HEK293 (cell line): ENCODE data around the gene EHMT1.

Experiments
- CTCF ChIA-PET: fragments of 350-600 bp; formaldehyde crosslinking; extraction: SDS; loops from one replicate; lab custom pipeline; 2021; ENCODE audit warnings: antibody characterized with exemption; lab: Yijun Ruan, JAX
- POLR2A ChIA-PET: fragments of 300-600 bp; formaldehyde crosslinking; extraction: SDS; loops from one replicate; lab custom pipeline; 2020; ENCODE audit warnings: antibody characterized with exemption, inconsistent platforms; lab: Yijun Ruan, JAX
- H3K27ac ChIP-seq: fragments of 200-500 bp; sonication (Bioruptor generic); 2 replicates; pipeline ENCODE4 v1.5.1; 2014; ENCODE audit warnings: low read depth, low read length, control low read depth, inconsistent platforms; ENCODE audit errors: extremely low read depth
- H3K36me3 ChIP-seq, 2 experiments: fragments of 200-500 bp in 1 of 2; sonication (Bioruptor generic) in 1 of 2; 1 replicate in 1 of 2; 2 replicates in 1 of 2; pipeline ENCODE4 v1.5.1; 2014 to 2017; ENCODE audit warnings: inconsistent platforms in 2 of 2, low read length in 2 of 2; ENCODE audit not compliant: control insufficient read depth in 2 of 2, insufficient read depth in 1 of 2
- H3K4me1 ChIP-seq: fragments of 200-500 bp; sonication (Bioruptor generic); 2 replicates; pipeline ENCODE4 v1.5.1; 2014; ENCODE audit warnings: mild to moderate bottlenecking, low read length, inconsistent platforms; ENCODE audit not compliant: control insufficient read depth, insufficient read depth
- H3K4me3 ChIP-seq: 2 replicates; pipeline ENCODE4 v1.5.1; 2011; ENCODE audit warnings: low read depth, mild to moderate bottlenecking, control low read depth, low read length, moderate library complexity
- H3K9me3 ChIP-seq: fragments of 200-500 bp; sonication (Bioruptor generic); 2 replicates; pipeline ENCODE4 v1.5.1; 2014; ENCODE audit warnings: low read depth, low read length, inconsistent platforms; ENCODE audit not compliant: control insufficient read depth, insufficient read depth
- IKZF3 ChIP-seq: fragments of 450-650 bp; IDR thresholded peaks from 2 replicates; pipeline ENCODE4 v1.5.0; 2018; ENCODE audit warnings: missing biosample characterization, mild to moderate bottlenecking, missing genetic modification characterization, moderate library complexity
- KLF10 ChIP-seq: fragments of 450-650 bp; IDR thresholded peaks from 2 replicates; pipeline ENCODE4 v1.5.1; 2018; ENCODE audit warnings: missing biosample characterization, mild to moderate bottlenecking, missing genetic modification characterization
- ZBTB1 ChIP-seq: fragments of 450-650 bp; formaldehyde crosslinking; IDR thresholded peaks from 2 replicates; pipeline ENCODE4 v1.5.1; 2016; ENCODE audit warnings: missing biosample characterization, missing genetic modification characterization
- ZBTB26 ChIP-seq: fragments of 450-650 bp; formaldehyde crosslinking; optimal IDR thresholded peaks from 2 replicates; pipeline ENCODE3; 2016; ENCODE audit warnings: missing biosample characterization, mild to moderate bottlenecking, missing genetic modification characterization
- ZBTB7A ChIP-seq: fragments of 450-650 bp; formaldehyde crosslinking; IDR thresholded peaks from 2 replicates; pipeline ENCODE4 v1.5.1; 2016; ENCODE audit warnings: low read depth, missing biosample characterization, missing genetic modification characterization
- ZBTB8A ChIP-seq: fragments of 450-650 bp; formaldehyde crosslinking; IDR thresholded peaks from 2 replicates; pipeline ENCODE4 v1.5.1; 2016; ENCODE audit warnings: missing biosample characterization, missing genetic modification characterization
- ZFP37 ChIP-seq: fragments of 450-650 bp; formaldehyde crosslinking; IDR thresholded peaks from 2 replicates; pipeline ENCODE4 v1.5.1; 2016; ENCODE audit warnings: missing biosample characterization, missing genetic modification characterization
- ZNF184 ChIP-seq: fragments of 450-650 bp; IDR thresholded peaks from 2 replicates; pipeline ENCODE4 v1.5.1; 2018; ENCODE audit warnings: missing biosample characterization, mild to moderate bottlenecking, missing genetic modification characterization
- ZNF2 ChIP-seq: fragments of 450-650 bp; formaldehyde crosslinking; IDR thresholded peaks from 2 replicates; pipeline ENCODE4 v1.5.1; 2016; ENCODE audit warnings: missing biosample characterization, missing genetic modification characterization
- ZNF274 ChIP-seq, 2 experiments: fragments of 200-500 bp in 1 of 2; fragments of 450-650 bp in 1 of 2; sonication (Bioruptor generic) in 1 of 2; formaldehyde crosslinking in 1 of 2; IDR thresholded peaks; 2 replicates each; pipeline versions ENCODE4 v1.5.1 to v1.6.1; 2014 to 2016; ENCODE audit warnings: borderline replicate concordance in 1 of 2, inconsistent platforms in 1 of 2, low read length in 1 of 2, missing biosample characterization in 1 of 2, missing genetic modification characterization in 1 of 2
- ZNF510 ChIP-seq: fragments of 450-650 bp; formaldehyde crosslinking; IDR thresholded peaks from 2 replicates; pipeline ENCODE4 v1.5.1; 2018; ENCODE audit warnings: mild to moderate bottlenecking, missing genetic modification characterization, missing biosample characterization; ENCODE audit not compliant: insufficient replicate concordance
- ZNF768 ChIP-seq: fragments of 450-650 bp; formaldehyde crosslinking; IDR thresholded peaks from 2 replicates; pipeline ENCODE4 v1.5.1; 2018; ENCODE audit warnings: missing biosample characterization, mild to moderate bottlenecking, missing genetic modification characterization
- ZSCAN4 ChIP-seq: fragments of 450-650 bp; formaldehyde crosslinking; IDR thresholded peaks from 2 replicates; pipeline ENCODE4 v1.5.1; 2017; ENCODE audit warnings: missing biosample characterization, missing genetic modification characterization
- TF ChIP-seq, protein P1 (sequence below): fragments of 450-650 bp; formaldehyde crosslinking; IDR thresholded peaks from 2 replicates; pipeline ENCODE4 v1.5.1; 2016; ENCODE audit warnings: missing biosample characterization, missing genetic modification characterization
- TF ChIP-seq, protein P2 (sequence below): fragments of 450-650 bp; formaldehyde crosslinking; IDR thresholded peaks from 2 replicates; pipeline ENCODE4 v1.5.1; 2016; ENCODE audit warnings: missing biosample characterization, missing genetic modification characterization
- TF ChIP-seq, protein P3 (sequence below): fragments of 450-650 bp; formaldehyde crosslinking; IDR thresholded peaks from 2 replicates; pipeline ENCODE4 v1.5.1; 2016; ENCODE audit warnings: missing biosample characterization, missing genetic modification characterization
- TF ChIP-seq, protein P4 (sequence below): fragments of 450-650 bp; formaldehyde crosslinking; IDR thresholded peaks from 2 replicates; pipeline ENCODE4 v1.5.1; 2016; ENCODE audit warnings: missing biosample characterization, missing genetic modification characterization
- TF ChIP-seq, protein P5 (sequence below): fragments of 450-650 bp; formaldehyde crosslinking; IDR thresholded peaks from 2 replicates; pipeline ENCODE4 v1.5.1; 2016; ENCODE audit warnings: missing biosample characterization, missing genetic modification characterization
- TF ChIP-seq, protein P6 (sequence below): fragments of 450-650 bp; formaldehyde crosslinking; IDR thresholded peaks from 2 replicates; pipeline ENCODE4 v1.5.1; 2016; ENCODE audit warnings: missing biosample characterization, missing genetic modification characterization

The EHMT1 gene

DNA sequence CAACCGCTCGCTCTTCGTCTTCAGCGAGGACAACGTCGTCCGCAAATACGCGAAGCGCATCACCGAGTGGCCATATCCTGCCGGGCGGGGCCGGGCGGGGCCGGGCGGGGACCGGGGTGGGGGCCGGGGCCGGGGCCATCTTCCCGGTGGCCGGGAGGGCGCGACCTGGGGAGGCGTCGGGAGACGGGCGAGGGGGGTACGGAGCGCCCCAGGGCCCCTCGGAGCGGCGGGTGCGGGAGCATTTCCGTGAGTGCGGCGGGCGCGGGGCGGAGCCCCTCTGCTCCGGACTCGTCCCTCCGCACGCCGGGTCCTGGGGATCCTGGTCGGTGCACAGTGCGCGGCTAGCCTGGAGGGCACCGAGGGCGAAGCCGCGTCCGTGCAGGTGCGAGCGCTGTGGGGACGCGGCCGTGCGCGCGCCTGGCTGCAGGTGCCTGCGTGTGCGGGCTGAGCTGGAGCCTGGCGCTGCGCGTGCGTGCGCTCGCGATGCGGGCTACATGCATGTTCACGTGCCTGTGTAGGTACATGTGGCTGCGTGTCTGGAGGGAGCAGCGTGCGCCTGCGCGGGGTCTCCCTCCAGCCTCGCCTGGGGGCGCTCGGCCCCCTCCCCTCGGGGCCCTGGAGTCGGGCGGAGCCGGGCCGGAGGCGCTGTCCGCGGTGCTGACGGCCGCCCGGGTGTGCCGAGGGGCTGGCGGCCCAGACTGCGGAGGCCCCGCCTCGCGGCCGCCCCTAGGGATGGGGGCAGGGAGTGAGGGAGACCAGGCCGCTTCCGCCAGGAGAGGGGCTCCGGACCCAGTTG is 259.5 kb downstream of the EHMT1 start (continued):
- no peak for TF ChIP-seq ZNF2
- 0 out of 2 replicates have a peak, but pooled peaks have one; percentile 18 for TF ChIP-seq ZBTB8A (tag by site-specific recombination)
- TF ChIP-seq, protein P1, sequence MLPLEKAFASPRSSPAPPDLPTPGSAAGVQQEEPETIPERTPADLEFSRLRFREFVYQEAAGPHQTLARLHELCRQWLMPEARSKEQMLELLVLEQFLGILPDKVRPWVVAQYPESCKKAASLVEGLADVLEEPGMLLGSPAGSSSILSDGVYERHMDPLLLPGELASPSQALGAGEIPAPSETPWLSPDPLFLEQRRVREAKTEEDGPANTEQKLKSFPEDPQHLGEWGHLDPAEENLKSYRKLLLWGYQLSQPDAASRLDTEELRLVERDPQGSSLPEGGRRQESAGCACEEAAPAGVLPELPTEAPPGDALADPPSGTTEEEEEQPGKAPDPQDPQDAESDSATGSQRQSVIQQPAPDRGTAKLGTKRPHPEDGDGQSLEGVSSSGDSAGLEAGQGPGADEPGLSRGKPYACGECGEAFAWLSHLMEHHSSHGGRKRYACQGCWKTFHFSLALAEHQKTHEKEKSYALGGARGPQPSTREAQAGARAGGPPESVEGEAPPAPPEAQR (tag by site-specific recombination), result no peak
- TF ChIP-seq, protein P2, sequence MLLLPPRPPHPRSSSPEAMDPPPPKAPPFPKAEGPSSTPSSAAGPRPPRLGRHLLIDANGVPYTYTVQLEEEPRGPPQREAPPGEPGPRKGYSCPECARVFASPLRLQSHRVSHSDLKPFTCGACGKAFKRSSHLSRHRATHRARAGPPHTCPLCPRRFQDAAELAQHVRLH (tag by site-specific recombination), result no peak
- 0 out of 2 replicates have a peak, but pooled peaks have one; percentile 20 for TF ChIP-seq KLF10
- TF ChIP-seq ZBTB1 (tag by site-specific recombination), result no peak
- TF ChIP-seq ZNF768 (tag by site-specific recombination), result no peak
- TF ChIP-seq, protein P3, sequence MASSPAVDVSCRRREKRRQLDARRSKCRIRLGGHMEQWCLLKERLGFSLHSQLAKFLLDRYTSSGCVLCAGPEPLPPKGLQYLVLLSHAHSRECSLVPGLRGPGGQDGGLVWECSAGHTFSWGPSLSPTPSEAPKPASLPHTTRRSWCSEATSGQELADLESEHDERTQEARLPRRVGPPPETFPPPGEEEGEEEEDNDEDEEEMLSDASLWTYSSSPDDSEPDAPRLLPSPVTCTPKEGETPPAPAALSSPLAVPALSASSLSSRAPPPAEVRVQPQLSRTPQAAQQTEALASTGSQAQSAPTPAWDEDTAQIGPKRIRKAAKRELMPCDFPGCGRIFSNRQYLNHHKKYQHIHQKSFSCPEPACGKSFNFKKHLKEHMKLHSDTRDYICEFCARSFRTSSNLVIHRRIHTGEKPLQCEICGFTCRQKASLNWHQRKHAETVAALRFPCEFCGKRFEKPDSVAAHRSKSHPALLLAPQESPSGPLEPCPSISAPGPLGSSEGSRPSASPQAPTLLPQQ (tag by site-specific recombination), result peak; percentile 18; the same call in 1 of the 2 replicates
- no peak for TF ChIP-seq IKZF3 (tag by site-specific recombination)
- TF ChIP-seq, protein P4, sequence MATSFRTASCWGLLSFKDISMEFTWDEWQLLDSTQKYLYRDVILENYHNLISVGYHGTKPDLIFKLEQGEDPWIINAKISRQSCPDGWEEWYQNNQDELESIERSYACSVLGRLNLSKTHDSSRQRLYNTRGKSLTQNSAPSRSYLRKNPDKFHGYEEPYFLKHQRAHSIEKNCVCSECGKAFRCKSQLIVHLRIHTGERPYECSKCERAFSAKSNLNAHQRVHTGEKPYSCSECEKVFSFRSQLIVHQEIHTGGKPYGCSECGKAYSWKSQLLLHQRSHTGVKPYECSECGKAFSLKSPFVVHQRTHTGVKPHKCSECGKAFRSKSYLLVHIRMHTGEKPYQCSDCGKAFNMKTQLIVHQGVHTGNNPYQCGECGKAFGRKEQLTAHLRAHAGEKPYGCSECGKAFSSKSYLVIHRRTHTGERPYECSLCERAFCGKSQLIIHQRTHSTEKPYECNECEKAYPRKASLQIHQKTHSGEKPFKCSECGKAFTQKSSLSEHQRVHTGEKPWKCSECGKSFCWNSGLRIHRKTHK, result no peak
- TF ChIP-seq ZNF274 (IDR thresholded peaks at IDR 0.05; ENCODE audit: low read length), result no peak
- no peak for TF ChIP-seq ZNF274 (tag by site-specific recombination; IDR thresholded peaks at IDR 0.05; ENCODE audit: borderline replicate concordance)

DNA sequence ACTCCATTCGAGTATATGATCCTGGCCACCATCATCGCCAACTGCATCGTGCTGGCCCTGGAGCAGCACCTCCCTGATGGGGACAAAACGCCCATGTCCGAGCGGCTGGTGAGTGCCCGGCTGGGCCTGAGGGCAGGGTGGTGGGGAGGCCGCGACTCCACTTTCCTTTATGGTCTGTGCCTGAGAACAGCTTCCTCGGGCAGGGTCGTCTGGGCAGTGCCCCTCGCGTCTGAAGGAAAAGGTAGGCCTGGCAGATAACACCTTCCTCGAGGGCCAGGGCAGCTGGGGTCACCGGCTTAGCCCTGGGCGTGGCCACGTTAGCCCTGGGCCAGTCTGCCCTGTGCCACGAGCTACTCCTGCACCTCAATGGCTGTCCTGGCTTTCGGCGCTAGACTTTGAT is 260.2 kb downstream of the EHMT1 start:
- Histone ChIP-seq H3K36me3 (no peaks in the 10 kb centered on the region), H3K9me3 (no peaks in the 10 kb centered on the region), H3K4me3 (no peak overlapping the region), H3K27ac (no peak overlapping the region), H3K4me1 (no peaks in the 10 kb centered on the region)
- ChIA-PET CTCF (no interaction called here), POLR2A (no interaction called here)
- no peak for TF ChIP-seq ZSCAN4 (tag by site-specific recombination)
- no peak for TF ChIP-seq ZBTB7A (tag by site-specific recombination)
- TF ChIP-seq ZFP37 (tag by site-specific recombination), result no peak
- TF ChIP-seq, protein P5, sequence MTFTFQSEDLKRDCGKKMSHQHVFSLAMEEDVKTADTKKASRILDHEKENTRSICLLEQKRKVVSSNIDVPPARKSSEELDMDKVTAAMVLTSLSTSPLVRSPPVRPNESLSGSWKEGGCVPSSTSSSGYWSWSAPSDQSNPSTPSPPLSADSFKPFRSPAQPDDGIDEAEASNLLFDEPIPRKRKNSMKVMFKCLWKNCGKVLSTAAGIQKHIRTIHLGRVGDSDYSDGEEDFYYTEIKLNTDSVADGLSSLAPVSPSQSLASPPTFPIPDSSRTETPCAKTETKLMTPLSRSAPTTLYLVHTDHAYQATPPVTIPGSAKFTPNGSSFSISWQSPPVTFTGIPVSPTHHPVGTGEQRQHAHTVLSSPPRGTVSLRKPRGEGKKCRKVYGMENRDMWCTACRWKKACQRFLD (tag by site-specific recombination), result no peak
- TF ChIP-seq, protein P6, sequence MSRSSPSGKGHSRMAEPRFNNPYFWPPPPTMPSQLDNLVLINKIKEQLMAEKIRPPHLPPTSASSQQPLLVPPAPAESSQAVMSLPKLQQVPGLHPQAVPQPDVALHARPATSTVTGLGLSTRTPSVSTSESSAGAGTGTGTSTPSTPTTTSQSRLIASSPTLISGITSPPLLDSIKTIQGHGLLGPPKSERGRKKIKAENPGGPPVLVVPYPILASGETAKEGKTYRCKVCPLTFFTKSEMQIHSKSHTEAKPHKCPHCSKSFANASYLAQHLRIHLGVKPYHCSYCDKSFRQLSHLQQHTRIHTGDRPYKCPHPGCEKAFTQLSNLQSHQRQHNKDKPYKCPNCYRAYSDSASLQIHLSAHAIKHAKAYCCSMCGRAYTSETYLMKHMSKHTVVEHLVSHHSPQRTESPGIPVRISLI (tag by site-specific recombination), result no peak
- TF ChIP-seq ZBTB26 (tag by site-specific recombination), result no peak
- TF ChIP-seq ZNF184 (tag by site-specific recombination), result no peak
- no peak for TF ChIP-seq ZNF510 (tag by site-specific recombination)
